GM19099 (cell line): ENCODE measurements around the gene ANGEL1.

ENCODE experiments used
- POLR2A ChIP-seq: IDR thresholded peaks from 3 replicates; pipeline ENCODE4 v1.6.1; 2011; ENCODE audit warnings: low read depth; ENCODE audit not compliant: insufficient read length; ENCODE audit errors: extremely low read depth

The ANGEL1 gene

GRCh38 chr14:76829650-76830421 lies 17.2 kb upstream of the ANGEL1 start:
- no peak for TF ChIP-seq POLR2A

- no peak for TF ChIP-seq POLR2A
Measured at GRCh38 chr14:76829013-76829365, 16.3 kb upstream of the ANGEL1 start.

- TF ChIP-seq POLR2A = no peak
Measured at GRCh38 chr14:76828339-76829012, 15.8 kb upstream of the ANGEL1 start.

DNA sequence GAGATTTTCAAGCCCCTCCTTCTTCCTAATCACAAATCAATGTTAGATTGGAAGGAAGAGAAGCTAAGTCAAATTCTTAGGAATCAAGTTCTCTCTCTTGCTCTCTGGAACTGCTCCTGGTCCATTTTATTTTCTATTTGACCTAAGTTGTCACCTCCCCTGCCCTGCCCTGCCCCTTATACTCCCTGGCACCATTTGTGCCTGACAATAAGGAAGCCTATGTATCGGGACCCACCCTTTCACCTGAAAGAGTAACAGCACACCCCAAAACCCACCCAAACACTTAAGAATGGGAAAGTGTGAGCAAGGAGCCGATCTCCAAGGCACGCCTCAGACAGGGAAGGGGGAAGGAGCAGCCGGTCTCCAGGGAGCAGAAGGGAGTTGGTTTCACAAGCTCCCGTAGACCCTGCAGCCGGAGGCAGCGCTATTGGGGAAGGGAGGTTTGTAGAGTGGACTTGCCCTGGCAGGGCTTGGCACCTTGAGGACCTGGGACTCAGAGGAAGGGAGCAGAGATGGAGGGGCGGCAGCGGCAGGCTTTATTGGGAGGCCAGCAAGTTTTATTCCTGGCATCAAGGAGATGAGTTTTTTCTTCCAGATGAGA lies 15.1 kb upstream of the ANGEL1 start:
- no peak for TF ChIP-seq POLR2A

DNA sequence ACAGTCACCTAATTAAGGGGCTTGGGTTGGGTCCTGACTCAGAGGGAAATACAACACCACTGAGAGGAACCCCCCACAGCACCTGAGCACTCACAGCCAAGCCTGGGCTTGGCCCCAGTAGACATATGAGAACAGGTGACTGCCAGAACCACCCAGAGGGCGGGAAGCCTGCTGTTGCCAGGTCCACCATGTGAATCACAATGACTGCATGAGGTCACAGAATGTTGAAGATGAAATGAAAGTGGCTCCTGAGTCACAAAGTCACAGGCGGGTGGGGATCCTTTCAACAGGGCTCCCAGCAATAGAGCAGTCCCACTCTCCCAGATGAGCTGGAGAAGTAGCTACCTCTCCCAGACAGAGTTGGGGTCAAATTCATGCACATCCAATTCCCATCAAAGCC lies 13.4 kb upstream of the ANGEL1 start, which contains the start of gene LRRC74A:
Gene LRRC74A, plus strand, starts transcription at position 287 of the 400 bp plus-strand sequence. CDS start 290 bp downstream, outside the sequence.
- no peak for TF ChIP-seq POLR2A

- TF ChIP-seq POLR2A = no peak
Measured at GRCh38 chr14:76820700-76821099, 8.0 kb upstream of the ANGEL1 start.

DNA sequence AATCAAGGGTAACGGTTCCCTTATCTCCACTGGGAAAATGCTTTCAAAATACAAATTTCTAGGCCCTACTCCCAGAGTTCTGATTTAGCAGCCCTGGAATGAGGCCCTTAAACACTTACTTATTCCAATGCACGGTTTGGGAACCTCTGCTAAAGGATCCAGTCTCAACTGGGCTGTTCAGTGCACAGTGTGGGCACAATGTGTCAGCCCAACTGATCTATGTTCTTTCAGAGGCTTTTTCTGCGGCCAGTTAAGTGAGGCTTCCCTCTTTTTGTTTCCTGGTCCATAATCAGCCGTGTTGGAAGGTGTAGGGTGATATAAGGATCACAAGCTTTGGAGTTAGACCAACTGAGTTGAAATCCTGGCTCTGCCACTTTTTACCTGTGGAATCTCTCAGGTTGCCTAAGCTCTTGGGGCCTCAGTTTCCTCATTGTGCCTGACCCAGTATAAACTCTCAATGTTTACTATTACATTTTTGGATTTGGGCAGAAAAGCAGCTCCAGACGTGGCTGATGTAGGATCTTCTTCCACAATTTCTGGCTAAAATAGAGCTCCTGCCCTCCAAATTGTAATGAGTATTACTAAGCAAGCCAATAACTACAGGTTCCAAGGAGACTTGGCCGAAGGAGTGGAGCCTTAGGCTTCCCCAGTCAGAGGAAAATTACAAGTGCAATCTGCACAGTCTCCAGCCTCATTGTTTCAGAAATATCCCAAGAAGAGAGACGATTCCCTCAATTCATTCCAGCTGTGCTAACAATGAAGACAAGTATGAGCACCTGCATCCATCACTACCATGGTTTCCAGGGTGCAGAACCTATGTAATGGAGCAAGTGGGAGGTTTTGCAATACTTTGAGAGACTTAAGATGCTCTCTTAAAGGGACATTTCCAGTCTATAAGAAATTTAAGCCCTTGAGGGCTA lies 2.3 kb upstream of the ANGEL1 start:
- TF ChIP-seq POLR2A = no peak

GRCh38 chr14:76812093-76812421 lies 625 bp downstream of the ANGEL1 start:
- TF ChIP-seq POLR2A = no peak

DNA sequence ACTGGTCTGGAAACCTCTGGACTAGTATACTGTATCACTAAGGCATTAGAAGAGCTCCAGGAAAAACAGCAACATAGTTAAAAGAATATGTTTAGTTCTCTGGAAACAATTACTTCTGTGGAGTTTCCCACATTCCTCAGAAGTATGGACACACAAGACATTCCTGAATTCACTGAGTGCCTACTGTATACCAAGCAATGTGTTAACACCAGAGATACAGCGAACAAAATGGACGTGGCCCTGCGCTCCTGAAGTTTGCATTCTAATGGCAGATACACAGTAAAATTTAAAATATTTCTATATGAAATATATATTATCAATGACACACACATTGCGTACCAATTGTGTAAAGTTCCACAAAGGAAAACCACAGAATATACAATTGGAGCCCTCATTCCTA lies 1.1 kb downstream of the ANGEL1 start:
- TF ChIP-seq POLR2A = no peak

DNA sequence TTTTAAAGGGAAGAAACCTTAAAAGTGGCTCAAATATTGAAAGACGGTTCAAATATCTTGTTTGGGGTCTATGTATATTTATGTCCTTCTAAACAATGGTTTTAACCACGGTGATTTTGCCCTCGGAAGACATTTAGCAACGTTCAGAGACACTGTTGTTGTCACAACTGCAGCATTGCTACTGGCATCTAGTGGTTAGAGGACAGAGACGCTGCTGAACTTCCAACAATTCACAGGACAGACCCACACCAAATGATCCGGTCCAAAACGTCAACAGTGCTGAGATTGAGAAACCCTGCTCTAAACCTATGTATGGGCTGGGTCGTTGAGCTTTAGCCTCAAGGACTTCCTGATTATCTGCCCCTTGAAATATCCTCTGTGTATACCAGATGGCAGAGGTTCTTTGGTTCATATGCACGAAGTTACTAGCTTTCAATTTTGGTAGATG lies 1.7 kb downstream of the ANGEL1 start:
- TF ChIP-seq POLR2A = no peak

- no peak for TF ChIP-seq POLR2A
Measured at GRCh38 chr14:76810525-76810924, 2.2 kb downstream of the ANGEL1 start.

DNA sequence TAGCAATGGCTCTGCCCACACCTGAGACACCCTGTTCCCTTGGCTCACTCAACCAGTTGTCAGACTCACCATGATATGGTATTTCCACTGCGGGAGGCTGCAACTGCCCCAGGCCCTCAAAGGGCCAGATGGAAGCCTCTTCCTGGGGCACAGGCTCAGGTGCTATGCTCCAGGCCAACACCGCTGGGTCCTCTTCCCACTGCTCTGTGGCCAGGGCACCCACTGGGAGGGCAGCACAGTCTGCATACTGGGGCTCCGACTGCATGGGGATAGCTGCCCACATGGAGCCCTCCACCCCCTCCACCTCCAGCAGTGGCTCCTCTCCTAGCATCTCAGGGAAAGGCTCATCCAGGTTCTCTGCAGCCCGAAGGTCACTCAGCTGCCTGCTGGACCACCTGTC lies 3.7 kb downstream of the ANGEL1 start:
- TF ChIP-seq POLR2A = no peak

DNA sequence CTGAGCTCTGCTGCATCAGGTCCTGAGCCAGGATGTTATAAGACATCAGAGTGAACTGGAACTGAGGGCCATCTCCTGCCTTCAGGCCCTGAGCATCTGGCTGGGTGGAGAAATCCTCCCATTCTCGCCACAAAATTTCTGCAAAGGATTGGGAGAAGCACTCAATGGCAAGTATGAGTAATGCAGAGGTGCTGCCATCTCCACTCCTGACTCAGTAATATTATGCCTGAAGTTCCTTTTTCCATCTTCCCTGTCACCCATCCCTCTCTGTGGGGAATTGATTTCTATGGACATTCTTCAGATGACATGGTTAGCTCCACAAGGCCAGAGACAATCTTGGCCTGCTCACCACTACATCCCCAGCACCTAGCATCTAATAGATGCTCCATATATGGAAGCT lies 4.7 kb downstream of the ANGEL1 start:
- TF ChIP-seq POLR2A = no peak

GRCh38 chr14:76806446-76806845 lies 6.2 kb downstream of the ANGEL1 start:
- TF ChIP-seq POLR2A = no peak

- TF ChIP-seq POLR2A = no peak
Measured at GRCh38 chr14:76793956-76794355, 18.7 kb downstream of the ANGEL1 start.
